Limb (tissue), 2 donors: ENCODE measurements around the gene CTNNA3.
A peak's percentile ranks its signal among the peaks of the same experiment; 100 is the strongest.

Source experiments
- DNase-seq, 2 donors: peaks; one replicate each; pipeline ENCODE4 v3.0.0-alpha.2; 2016; ENCODE audit errors: extremely low spot score in 2 of 2

Gene CTNNA3

GRCh38 chr10:66234872-66235271 is 1461.1 kb downstream of the CTNNA3 start:
- DNase-seq = no peak

- no peak for DNase-seq
Observed at GRCh38 chr10:66228887-66229286, 1467.1 kb downstream of the CTNNA3 start.

GRCh38 chr10:66223656-66224055 is 1472.3 kb downstream of the CTNNA3 start:
- no peak for DNase-seq

- no peak for DNase-seq
Observed at GRCh38 chr10:66222462-66223046, 1473.4 kb downstream of the CTNNA3 start.

GRCh38 chr10:66218981-66219587 is 1476.9 kb downstream of the CTNNA3 start:
- DNase-seq = no peak

- DNase-seq = no peak
Observed at GRCh38 chr10:66218289-66218688, 1477.7 kb downstream of the CTNNA3 start.

GRCh38 chr10:66215920-66216319 is 1480.1 kb downstream of the CTNNA3 start:
- no peak for DNase-seq

- DNase-seq = no peak
Observed at GRCh38 chr10:66214721-66215404, 1481.1 kb downstream of the CTNNA3 start.

GRCh38 chr10:66209025-66209424 is 1487.0 kb downstream of the CTNNA3 start:
- DNase-seq = no peak

GRCh38 chr10:66204838-66205237 is 1491.2 kb downstream of the CTNNA3 start:
- DNase-seq = no peak

GRCh38 chr10:66202101-66202500 is 1493.9 kb downstream of the CTNNA3 start:
- DNase-seq = no peak

GRCh38 chr10:66192162-66192831 is 1503.7 kb downstream of the CTNNA3 start:
- no peak for DNase-seq

GRCh38 chr10:66190413-66190812 is 1505.6 kb downstream of the CTNNA3 start:
- no peak for DNase-seq

GRCh38 chr10:66189271-66189670 is 1506.7 kb downstream of the CTNNA3 start:
- DNase-seq = peak in 1 of 2 donors; percentile 18

GRCh38 chr10:66187053-66187733 is 1508.8 kb downstream of the CTNNA3 start:
- DNase-seq = peak in 1 of 2 donors; percentile 46

GRCh38 chr10:66183028-66183427 is 1513.0 kb downstream of the CTNNA3 start:
- DNase-seq = no peak

GRCh38 chr10:66180581-66181318 is 1515.2 kb downstream of the CTNNA3 start:
- peak in 1 of 2 donors; percentile 86 for DNase-seq

- no peak for DNase-seq
Observed at GRCh38 chr10:66180021-66180420, 1516.0 kb downstream of the CTNNA3 start.

- DNase-seq = peak in 1 of 2 donors; percentile 17
Observed at GRCh38 chr10:66176772-66177171, 1519.2 kb downstream of the CTNNA3 start.

- no peak for DNase-seq
Observed at GRCh38 chr10:66167816-66168215, 1528.2 kb downstream of the CTNNA3 start.

- no peak for DNase-seq
Observed at GRCh38 chr10:66162560-66163143, 1533.3 kb downstream of the CTNNA3 start.
